Activated gamma-delta T cell (primary cell): ENCODE data around the gene DNAH12.
"Not testable (repeated sequence)": the region's sequence is repeated elsewhere in the genome, so short reads cannot be mapped to it uniquely, and the experiment has no call there.

ENCODE experiments used
- DNase-seq: peaks from one replicate; lab custom pipeline; 2025; lab: John Stamatoyannopoulos, UW

Gene DNAH12

GRCh38 chr3:57303520-57303919 lies 240.6 kb downstream of the DNAH12 start:
- not testable (repeated sequence) for DNase-seq

- no peak for DNase-seq
Measured at GRCh38 chr3:57298041-57298440, 246.1 kb downstream of the DNAH12 start.

- DNase-seq = no peak
Measured at GRCh38 chr3:57292897-57293526, 251.1 kb downstream of the DNAH12 start.

GRCh38 chr3:57292159-57292896 lies 251.8 kb downstream of the DNAH12 start, which contains the start of gene ASB14:
Gene ASB14 (minus strand): TSS chr3:57292685. CDS start chr3:57292033, 652 bp downstream.
- no peak for DNase-seq

GRCh38 chr3:57288403-57288802 lies 255.7 kb downstream of the DNAH12 start:
- no peak for DNase-seq

- DNase-seq = no peak
Measured at GRCh38 chr3:57287205-57287604, 256.9 kb downstream of the DNAH12 start.

GRCh38 chr3:57283334-57283733 lies 260.8 kb downstream of the DNAH12 start:
- DNase-seq = no peak

- DNase-seq = no peak
Measured at GRCh38 chr3:57281715-57282114, 262.4 kb downstream of the DNAH12 start.

- no peak for DNase-seq
Measured at GRCh38 chr3:57279685-57280084, 264.5 kb downstream of the DNAH12 start.

- DNase-seq = no peak
Measured at GRCh38 chr3:57278237-57278636, 265.9 kb downstream of the DNAH12 start.

- no peak for DNase-seq
Measured at GRCh38 chr3:57275393-57275792, 268.8 kb downstream of the DNAH12 start.

GRCh38 chr3:57274845-57275244 lies 269.3 kb downstream of the DNAH12 start:
- no peak for DNase-seq

GRCh38 chr3:57268416-57268815 lies 275.7 kb downstream of the DNAH12 start:
- no peak for DNase-seq

GRCh38 chr3:57261929-57262328 lies 282.2 kb downstream of the DNAH12 start:
- DNase-seq = no peak

- DNase-seq = no peak
Measured at GRCh38 chr3:57261119-57261518, 283.0 kb downstream of the DNAH12 start.

- no peak for DNase-seq
Measured at GRCh38 chr3:57257678-57258077, 286.5 kb downstream of the DNAH12 start.

- no peak for DNase-seq
Measured at GRCh38 chr3:57256844-57257243, 287.3 kb downstream of the DNAH12 start.

GRCh38 chr3:57252404-57252803 lies 291.7 kb downstream of the DNAH12 start:
- no peak for DNase-seq

GRCh38 chr3:57244946-57245345 lies 299.2 kb downstream of the DNAH12 start:
- DNase-seq = no peak
